Mesenchymal stem cell (in vitro differentiated cells and primary cell): ENCODE measurements around the gene PTPRN2.

Experiments
- DNase-seq: peaks from one replicate; pipeline ENCODE4 v3.0.0-alpha.2; 2013
- H2AFZ ChIP-seq: one replicate; pipeline ENCODE4 v1.6.1; 2013; ENCODE audit warnings: low read depth, mild to moderate bottlenecking, control low read depth, inconsistent platforms, low read length, moderate library complexity
- H2AK5ac ChIP-seq: 2 replicates; pipeline ENCODE4 v1.6.1; 2013; ENCODE audit warnings: low read length, moderate library complexity, mild to moderate bottlenecking, inconsistent platforms; ENCODE audit not compliant: severe bottlenecking
- H2BK120ac ChIP-seq: one replicate; pipeline ENCODE4 v1.6.1; 2013; ENCODE audit warnings: low read depth, mild to moderate bottlenecking, inconsistent platforms, low read length, moderate library complexity
- H2BK12ac ChIP-seq, 2 experiments: one replicate each; pipeline ENCODE4 v1.6.1; 2013; ENCODE audit warnings: inconsistent platforms in 2 of 2, low read length in 2 of 2, mild to moderate bottlenecking in 2 of 2, moderate library complexity in 2 of 2, control low read depth in 1 of 2
- H2BK15ac ChIP-seq: one replicate; pipeline ENCODE4 v1.6.1; 2013; ENCODE audit warnings: mild to moderate bottlenecking, low read depth, inconsistent platforms; ENCODE audit not compliant: poor library complexity, severe bottlenecking
- H2BK5ac ChIP-seq: 2 replicates; pipeline ENCODE4 v1.6.1; 2013; ENCODE audit warnings: low read depth, mild to moderate bottlenecking, low read length, control low read depth, inconsistent platforms; ENCODE audit not compliant: poor library complexity, severe bottlenecking
- H3K14ac ChIP-seq, 2 experiments: one replicate each; pipeline ENCODE4 v1.6.1; 2013; ENCODE audit warnings: inconsistent platforms in 2 of 2, low read length in 2 of 2, control low read depth in 1 of 2, mild to moderate bottlenecking in 1 of 2, moderate library complexity in 1 of 2
- H3K18ac ChIP-seq, 2 experiments: one replicate each; pipeline ENCODE4 v1.6.1; 2013; ENCODE audit warnings: inconsistent platforms in 2 of 2, low read length in 2 of 2, control low read depth in 1 of 2, low read depth in 1 of 2, mild to moderate bottlenecking in 1 of 2
- H3K23ac ChIP-seq, 2 experiments: one replicate each; pipeline ENCODE4 v1.6.1; 2013; ENCODE audit warnings: inconsistent platforms in 2 of 2, low read length in 2 of 2, mild to moderate bottlenecking in 2 of 2, moderate library complexity in 2 of 2, control low read depth in 1 of 2
- H3K27ac ChIP-seq: 2 replicates; pipeline ENCODE4 v1.5.1; 2013; ENCODE audit warnings: mild to moderate bottlenecking, moderate library complexity, low read length, control low read depth, inconsistent platforms; ENCODE audit not compliant: poor library complexity, severe bottlenecking
- H3K27me3 ChIP-seq, 2 experiments: 2 replicates each; pipeline versions ENCODE4 v1.6.1 to v1.7.0; 2013; ENCODE audit warnings: low read length in 2 of 2, mild to moderate bottlenecking in 2 of 2, moderate library complexity in 2 of 2, control low read depth in 1 of 2, inconsistent platforms in 1 of 2; ENCODE audit not compliant: control insufficient read depth in 1 of 2, insufficient read depth in 1 of 2
- H3K36me3 ChIP-seq, 2 experiments: 2 replicates each; pipeline versions ENCODE4 v1.6.1 to v1.7.0; 2013; ENCODE audit warnings: low read length in 2 of 2, control low read depth in 1 of 2, inconsistent platforms in 1 of 2, low read depth in 1 of 2, mild to moderate bottlenecking in 1 of 2; ENCODE audit not compliant: insufficient read depth in 2 of 2, control insufficient read depth in 1 of 2
- H3K4ac ChIP-seq, 2 experiments: one replicate each; pipeline ENCODE4 v1.6.1; 2013; ENCODE audit warnings: inconsistent platforms in 2 of 2, low read length in 2 of 2, mild to moderate bottlenecking in 2 of 2, moderate library complexity in 2 of 2, control low read depth in 1 of 2, low read depth in 1 of 2
- H3K4me1 ChIP-seq: 2 replicates; pipeline ENCODE4 v1.6.1; 2013; ENCODE audit warnings: low read depth, low read length, control low read depth; ENCODE audit not compliant: control insufficient read depth, insufficient read depth
- H3K4me2 ChIP-seq: 2 replicates; pipeline ENCODE4 v1.6.1; 2013; ENCODE audit warnings: low read length, mild to moderate bottlenecking, inconsistent platforms; ENCODE audit not compliant: poor library complexity, severe bottlenecking
- H3K4me3 ChIP-seq, 2 experiments: 2 replicates each; pipeline versions ENCODE4 v1.5.1 to v1.7.0; 2013; ENCODE audit warnings: low read length in 2 of 2, mild to moderate bottlenecking in 2 of 2, control low read depth in 1 of 2, low read depth in 1 of 2; ENCODE audit not compliant: insufficient read depth in 1 of 2
- H3K79me1 ChIP-seq: replicated peaks from 2 replicates; pipeline ENCODE4 v1.6.1; 2013; ENCODE audit warnings: mild to moderate bottlenecking, control low read depth, low read length, inconsistent platforms; ENCODE audit not compliant: poor library complexity, severe bottlenecking
- H3K9ac ChIP-seq: 2 replicates; pipeline ENCODE4 v1.7.0; 2013; ENCODE audit warnings: mild to moderate bottlenecking, low read length, moderate library complexity
- H3K9me3 ChIP-seq: 2 replicates; pipeline ENCODE4 v1.7.0; 2013; ENCODE audit warnings: mild to moderate bottlenecking, low read length; ENCODE audit not compliant: control insufficient read depth
- H4K8ac ChIP-seq: one replicate; pipeline ENCODE4 v1.6.1; 2013; ENCODE audit warnings: inconsistent platforms, mild to moderate bottlenecking, low read length, moderate library complexity
- H4K91ac ChIP-seq: one replicate; pipeline ENCODE4 v1.6.1; 2013; ENCODE audit warnings: mild to moderate bottlenecking, low read length, inconsistent platforms
- WGBS: methylation state at CpG from one replicate; pipeline ENCODE4 v1.1.7; 2013; ENCODE audit warnings: mixed read lengths; 5-methylcytosine and 5-hydroxymethylcytosine counted together

The PTPRN2 gene

GRCh38 chr7:158396301-158396905, 191.2 kb downstream of the PTPRN2 start:
- Histone ChIP-seq H4K91ac (no peak overlapping the region), H3K9me3 (peaks cover 7% of the 10 kb centered on the region), H3K4me1 (peaks cover 2% of the 10 kb centered on the region), H3K18ac (no peak overlapping the region), H3K4me2 (no peak overlapping the region), H3K9ac (no peak overlapping the region), H3K79me1 (no peaks in the 10 kb centered on the region), H2BK15ac (no peak overlapping the region), H3K4ac (no peak overlapping the region), H3K36me3 (no peaks in the 10 kb centered on the region), H3K27ac (no peak overlapping the region), H3K27me3 (no peaks in the 10 kb centered on the region), H3K14ac (no peak overlapping the region), H2BK120ac (no peak overlapping the region), H3K4me3 (no peak overlapping the region), H2BK5ac (no peak overlapping the region), H3K23ac (no peak overlapping the region), H2AFZ (no peak overlapping the region), H4K8ac (no peak overlapping the region), H2AK5ac (no peak overlapping the region), H2BK12ac (no peak overlapping the region)
- 89% methylated on average over 16 of the region's 17 CpGs for WGBS
- no peak for DNase-seq

GRCh38 chr7:158395780-158396278, 191.8 kb downstream of the PTPRN2 start:
- no peak overlapping the region for H3K14ac ChIP-seq
- H2AK5ac ChIP-seq = no peak overlapping the region
- H3K4ac ChIP-seq = no peak overlapping the region
- WGBS = 81% methylated on average over 15 of the region's 28 CpGs
- H3K23ac ChIP-seq = no peak overlapping the region
- H3K27ac ChIP-seq = no peak overlapping the region
- peaks cover 7% of the 10 kb centered on the region for H3K9me3 ChIP-seq
- no peak for DNase-seq
- no peaks in the 10 kb centered on the region for H3K27me3 ChIP-seq
- no peak overlapping the region for H3K4me3 ChIP-seq
- H2AFZ ChIP-seq = no peak overlapping the region
- no peak overlapping the region for H3K18ac ChIP-seq
- H3K4me1 ChIP-seq = peaks cover 2% of the 10 kb centered on the region
- H4K91ac ChIP-seq = no peak overlapping the region
- H2BK5ac ChIP-seq = no peak overlapping the region
- no peak overlapping the region for H3K9ac ChIP-seq
- H3K36me3 ChIP-seq = no peaks in the 10 kb centered on the region
- H3K4me2 ChIP-seq = no peak overlapping the region
- H2BK15ac ChIP-seq = no peak overlapping the region
- H3K79me1 ChIP-seq = no peaks in the 10 kb centered on the region
- no peak overlapping the region for H4K8ac ChIP-seq
- no peak overlapping the region for H2BK120ac ChIP-seq
- H2BK12ac ChIP-seq = no peak overlapping the region

- no peaks in the 10 kb centered on the region for H3K79me1 ChIP-seq
- no peak overlapping the region for H4K91ac ChIP-seq
- DNase-seq = no peak
- H3K9ac ChIP-seq = no peak overlapping the region
- no peak overlapping the region for H2BK120ac ChIP-seq
- 100% methylated on average over 2 of the region's 46 CpGs for WGBS
- no peaks in the 10 kb centered on the region for H3K27me3 ChIP-seq
- H3K36me3 ChIP-seq = no peaks in the 10 kb centered on the region
- no peak overlapping the region for H2BK5ac ChIP-seq
- no peak overlapping the region for H2BK12ac ChIP-seq
- H2AFZ ChIP-seq = no peak overlapping the region
- no peak overlapping the region for H3K14ac ChIP-seq
- no peak overlapping the region for H3K4me2 ChIP-seq
- no peak overlapping the region for H3K27ac ChIP-seq
- no peak overlapping the region for H3K4me3 ChIP-seq
- no peak overlapping the region for H2AK5ac ChIP-seq
- no peak overlapping the region for H3K4ac ChIP-seq
- peaks cover 2% of the 10 kb centered on the region for H3K4me1 ChIP-seq
- no peak overlapping the region for H3K18ac ChIP-seq
- H2BK15ac ChIP-seq = no peak overlapping the region
- no peak overlapping the region for H4K8ac ChIP-seq
- H3K9me3 ChIP-seq = peaks cover 7% of the 10 kb centered on the region
- H3K23ac ChIP-seq = no peak overlapping the region
Measured at GRCh38 chr7:158395349-158395748, 192.3 kb downstream of the PTPRN2 start.

- no peak overlapping the region for H3K14ac ChIP-seq
- no peak overlapping the region for H2BK120ac ChIP-seq
- H3K4me3 ChIP-seq = no peak overlapping the region
- H3K4me1 ChIP-seq = peaks cover 2% of the 10 kb centered on the region
- no peak overlapping the region for H3K9ac ChIP-seq
- H3K4me2 ChIP-seq = no peak overlapping the region
- H2BK15ac ChIP-seq = no peak overlapping the region
- H3K36me3 ChIP-seq = no peaks in the 10 kb centered on the region
- 52% methylated on average over 15 of the region's 25 CpGs for WGBS
- H3K79me1 ChIP-seq = no peaks in the 10 kb centered on the region
- H2BK12ac ChIP-seq = no peak overlapping the region
- H3K9me3 ChIP-seq = peaks cover 7% of the 10 kb centered on the region
- H4K91ac ChIP-seq = no peak overlapping the region
- H2AFZ ChIP-seq = no peak overlapping the region
- no peak overlapping the region for H3K23ac ChIP-seq
- no peak overlapping the region for H3K27ac ChIP-seq
- DNase-seq = no peak
- no peaks in the 10 kb centered on the region for H3K27me3 ChIP-seq
- H2BK5ac ChIP-seq = no peak overlapping the region
- no peak overlapping the region for H3K18ac ChIP-seq
- no peak overlapping the region for H3K4ac ChIP-seq
- no peak overlapping the region for H4K8ac ChIP-seq
- no peak overlapping the region for H2AK5ac ChIP-seq
Measured at GRCh38 chr7:158394936-158395335, 192.7 kb downstream of the PTPRN2 start.
